B cell (primary cell): ENCODE data around the gene PCDHA9. TPM values are rescaled to one million over a fixed set of nuclear protein-coding genes. Genes with fewer than 3 reads are reported as not detected.

ENCODE experiments used
- ATAC-seq: fragments of 200-7000 bp; cut with Tn5 transposase; one replicate; pipeline ENCODE4 v1.10.0; 2021; ENCODE audit warnings: low read depth, mild to moderate bottlenecking, moderate number of reproducible peaks, moderate library complexity
- CTCF ChIA-PET: fragments of 350-600 bp; sonication (Branson Sonifier 250); formaldehyde crosslinking; loops from one replicate; lab custom pipeline; 2021; ENCODE audit warnings: antibody characterized with exemption, inconsistent platforms; lab: Charles Lee
- POLR2A ChIA-PET: fragments of 350-600 bp; sonication (Branson Sonifier 250); formaldehyde crosslinking; loops from one replicate; lab custom pipeline; 2021; ENCODE audit warnings: antibody characterized with exemption; lab: Charles Lee
- DNase-seq: peaks from one replicate; pipeline ENCODE4 v3.0.0; 2013
- H2AFZ ChIP-seq: 2 replicates; pipeline ENCODE4 v1.6.1; 2012; ENCODE audit warnings: mild to moderate bottlenecking, low read depth, low read length; ENCODE audit not compliant: insufficient read depth, poor library complexity, severe bottlenecking
- H3K27ac ChIP-seq, 2 donors: 1 replicate in 1 of 2; 2 replicates in 1 of 2; pipeline ENCODE4 v1.5.1; 2012 to 2013; ENCODE audit warnings: low read length in 2 of 2, mild to moderate bottlenecking in 2 of 2, moderate library complexity in 1 of 2
- H3K27me3 ChIP-seq, 4 experiments: fragments of 200-600 bp in 1 of 4; sonication (generic) in 1 of 4; replicated peaks in 1 of 4; 1 replicate in 2 of 4; 2 replicates in 2 of 4; pipeline versions ENCODE4 v1.6.1 to v1.7.0; 2013 to 2016; ENCODE audit warnings: low read length in 3 of 4, mild to moderate bottlenecking in 2 of 4, mixed read lengths in 1 of 4, moderate library complexity in 1 of 4; ENCODE audit not compliant: insufficient read depth in 4 of 4, control insufficient read depth in 3 of 4; ENCODE audit errors: control extremely low read depth in 1 of 4
- H3K36me3 ChIP-seq, 2 experiments: replicated peaks in 1 of 2; 1 replicate in 1 of 2; 2 replicates in 1 of 2; pipeline versions ENCODE4 v1.6.1 to v1.7.1; 2013; ENCODE audit warnings: low read length in 1 of 2; ENCODE audit not compliant: insufficient read depth in 2 of 2, control insufficient read depth in 1 of 2; ENCODE audit errors: control extremely low read depth in 1 of 2, extremely low read depth in 1 of 2
- H3K4me1 ChIP-seq, 2 donors: fragments of 200-600 bp in 1 of 2; sonication (generic) in 1 of 2; 1 replicate in 1 of 2; 2 replicates in 1 of 2; pipeline versions ENCODE4 v1.5.1 to v1.6.1; 2013 to 2017; ENCODE audit warnings: low read length in 2 of 2; ENCODE audit not compliant: control insufficient read depth in 2 of 2, insufficient read depth in 2 of 2
- H3K4me2 ChIP-seq: replicated peaks from 2 replicates; pipeline ENCODE3; 2012; ENCODE audit warnings: mild to moderate bottlenecking, low read depth, low read length; ENCODE audit not compliant: poor library complexity, severe bottlenecking
- H3K4me3 ChIP-seq, 5 experiments: fragments of 200-600 bp in 1 of 5; sonication (generic) in 1 of 5; 1 replicate in 3 of 5; 2 replicates in 2 of 5; pipeline versions ENCODE4 v1.5.1 to v1.7.0; 2011 to 2016; ENCODE audit warnings: low read length in 4 of 5, mild to moderate bottlenecking in 4 of 5, low read depth in 2 of 5, control low read depth in 1 of 5, moderate library complexity in 1 of 5; ENCODE audit not compliant: insufficient read depth in 1 of 5; ENCODE audit errors: control extremely low read depth in 1 of 5, extremely low read depth in 1 of 5
- H3K79me2 ChIP-seq: fragments of 200-600 bp; sonication (generic); one replicate; pipeline ENCODE4 v1.6.0; 2016; ENCODE audit warnings: low read length; ENCODE audit not compliant: control insufficient read depth, insufficient read depth
- H3K9ac ChIP-seq: fragments of 200-600 bp; sonication (generic); 2 replicates; pipeline ENCODE4 v1.6.1; 2017; ENCODE audit warnings: mild to moderate bottlenecking, low read length, moderate library complexity
- H3K9me3 ChIP-seq, 3 donors: one replicate each; pipeline versions ENCODE4 v1.6.1 to v1.7.1; 2013; ENCODE audit warnings: low read length in 2 of 3; ENCODE audit not compliant: control insufficient read depth in 2 of 3, insufficient read depth in 1 of 3; ENCODE audit errors: control extremely low read depth in 1 of 3
- H4K20me1 ChIP-seq: 2 replicates; pipeline ENCODE4 v1.6.0; 2012; ENCODE audit warnings: mild to moderate bottlenecking, low read length; ENCODE audit not compliant: insufficient read depth, control insufficient read depth, poor library complexity, severe bottlenecking
- H3K27ac Mint-ChIP-seq: one replicate; pipeline ENCODE4 v1.8.0; 2021; ENCODE audit warnings: mixed read lengths
- H3K27me3 Mint-ChIP-seq: one replicate; pipeline ENCODE4 v1.8.0; 2021; ENCODE audit warnings: mixed read lengths
- H3K4me1 Mint-ChIP-seq: one replicate; pipeline ENCODE4 v1.8.0; 2021; ENCODE audit warnings: mixed read lengths
- H3K4me3 Mint-ChIP-seq: one replicate; pipeline ENCODE4 v1.8.0; 2021; ENCODE audit warnings: mixed read lengths
- H3K9me3 Mint-ChIP-seq: one replicate; pipeline ENCODE4 v1.8.0; 2022; ENCODE audit warnings: mixed read lengths; ENCODE audit not compliant: insufficient read depth
- CTCF ChIP-seq: fragments of 200-600 bp; IDR thresholded peaks from one replicate; pipeline ENCODE4 v1.8.0; 2022; ENCODE audit warnings: antibody characterized with exemption, mild to moderate bottlenecking
- EZH2 ChIP-seq: IDR thresholded peaks from 2 replicates; pipeline ENCODE4 v1.6.1; 2012; ENCODE audit warnings: borderline replicate concordance, low read depth, mild to moderate bottlenecking, moderate library complexity, low read length; ENCODE audit not compliant: insufficient read depth, poor library complexity, severe bottlenecking
- whole genome bisulfite sequencing: methylation state at CpG from one replicate; pipeline ENCODE4 v1.1.5; 2013; ENCODE audit warnings: missing lambda C conversion rate; ENCODE audit not compliant: insufficient coverage; 5-methylcytosine and 5-hydroxymethylcytosine counted together
- intact Hi-C: fragments of 100-400 bp; cut with micrococcal nuclease; formaldehyde crosslinking; loops from one replicate; pipeline ENCODE4 v1.10.0; 2022
- polyA plus RNA-seq: library from polyadenylated mRNA; depleted of rRNA; stranded (reverse); fragments of >200 nt; gene quantifications from 2 replicates; pipeline ENCODE4 v1.2.3, GENCODE V29; 2012
- total RNA-seq, 2 donors: library from RNA; stranded (reverse); fragments of 120-200 nt in 1 of 2; gene quantifications; 1 replicate in 1 of 2; 2 replicates in 1 of 2; pipeline versions ENCODE4 v1.2.3 to v1.2.4, GENCODE V29; 2013 to 2022

The PCDHA9 gene
- total and polyA plus RNA-seq, 2 donors (not counting 1 experiment from before 2014, with no cell fraction given) = not detected

- 32% methylated on average over 9 of the region's 12 CpGs for WGBS
- intact Hi-C loops = no loop called here
- Histone ChIP-seq H3K36me3 (no peaks in the 10 kb centered on the region), H3K4me1 (no peaks in the 10 kb centered on the region), H3K9ac (no peak overlapping the region), H3K9me3 (peaks cover 3 to 28% (median 9%) of the 10 kb centered on the region in 3 donors), H3K4me3 (no peak overlapping the region), H3K79me2 (no peaks in the 10 kb centered on the region), H3K4me2 (no peak overlapping the region), H3K27me3 (peaks cover 0 to 13% (median 5%) of the 10 kb centered on the region in 4 experiments), H4K20me1 (no peaks in the 10 kb centered on the region), H2AFZ (no peak overlapping the region), H3K27ac (no peak overlapping the region)
- no peak for DNase-seq
- peaks cover 20% of the 10 kb centered on the region for H3K27me3 Mint-ChIP-seq
- TF ChIP-seq CTCF (no peak), EZH2 (no peak)
- H3K9me3 Mint-ChIP-seq = peaks cover 8% of the 10 kb centered on the region
- H3K4me3 Mint-ChIP-seq = no peak overlapping the region
- no peak overlapping the region for H3K27ac Mint-ChIP-seq
- H3K4me1 Mint-ChIP-seq = no peaks in the 10 kb centered on the region
- no peak for ATAC-seq
- ChIA-PET POLR2A (no interaction called here), CTCF (no interaction called here)
These were observed 34.4 kb downstream of the PCDHA9 start for GRCh38 chr5:140882591-140882899.

DNA sequence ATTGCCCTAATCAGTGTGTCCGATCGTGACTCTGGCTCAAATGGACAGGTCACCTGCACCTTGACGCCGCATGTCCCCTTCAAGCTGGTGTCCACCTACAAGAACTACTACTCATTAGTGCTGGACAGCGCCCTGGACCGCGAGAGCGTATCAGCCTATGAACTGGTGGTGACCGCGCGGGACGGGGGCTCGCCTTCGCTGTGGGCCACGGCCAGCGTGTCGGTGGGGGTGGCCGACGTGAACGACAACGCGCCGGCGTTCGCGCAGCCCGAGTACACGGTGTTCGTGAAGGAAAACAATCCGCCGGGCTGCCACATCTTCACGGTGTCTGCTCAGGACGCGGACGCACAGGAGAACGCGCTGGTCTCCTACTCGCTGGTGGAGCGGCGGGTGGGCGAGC, 35.2 kb downstream of the PCDHA9 start:
- no peak for TF ChIP-seq CTCF
- no peak for TF ChIP-seq EZH2

More for the DNA sequence above, 35.2 kb downstream of the PCDHA9 start:
- Histone ChIP-seq H3K9me3 (peaks cover 3 to 27% (median 9%) of the 10 kb centered on the region in 3 donors), H4K20me1 (no peaks in the 10 kb centered on the region), H3K4me2 (no peak overlapping the region), H2AFZ (no peak overlapping the region), H3K27me3 (peaks cover 0 to 13% (median 5%) of the 10 kb centered on the region in 4 experiments), H3K4me1 (no peaks in the 10 kb centered on the region), H3K9ac (no peak overlapping the region), H3K36me3 (no peaks in the 10 kb centered on the region), H3K79me2 (no peaks in the 10 kb centered on the region), H3K27ac (no peak overlapping the region), H3K4me3 (no peak overlapping the region)
- H3K4me3 Mint-ChIP-seq = no peak overlapping the region
- WGBS = 59% methylated on average over 39 of the region's 41 CpGs
- DNase-seq = no peak
- no peaks in the 10 kb centered on the region for H3K4me1 Mint-ChIP-seq
- intact Hi-C loops = no loop called here
- peaks cover 20% of the 10 kb centered on the region for H3K27me3 Mint-ChIP-seq
- CTCF ChIA-PET = no interaction called here
- peaks cover 8% of the 10 kb centered on the region for H3K9me3 Mint-ChIP-seq
- no peak for ATAC-seq
- H3K27ac Mint-ChIP-seq = no peak overlapping the region
- POLR2A ChIA-PET = no interaction called here
